ENCODE measurements around the gene IL1F10.
A peak's percentile ranks its signal among the peaks of the same experiment; 100 is the strongest.

- TF ChIP-seq CTCF (IDR thresholded peaks at IDR 0.05) (peak; percentile 17 to 43 (median 25)), POLR2A (IDR thresholded peaks at IDR 0.05; ENCODE audit: low read depth) (no peak), EP300 (IDR thresholded peaks at IDR 0.05) (no peak)
Measured at GRCh38 chr2:113080134-113080533, 12.4 kb downstream of the IL1F10 start.

Data from esophagus muscularis mucosa (tissue), 4 donors.